Stimulated activated effector memory CD8-positive, alpha-beta T cell treated with anti-CD3 and anti-CD28 coated beads, Interleukin-12 subunit alpha, Interleukin-12 subunit beta, amount 100 ng/mL, for 72 hours (primary cell): Measurements from ENCODE around the gene EPHA10.
A peak's percentile ranks its signal among the peaks of the same experiment; 100 is the strongest.
"Not testable (repeated sequence)": the region's sequence is repeated elsewhere in the genome, so short reads cannot be mapped to it uniquely, and the experiment has no call there.

Experiments
- ATAC-seq: fragments of 150-1000 bp; cut with Tn5 transposase; 2 replicates; pipeline ENCODE4 v1.10.0; 2021
- DNase-seq, 2 donors: peaks; one replicate each; pipeline ENCODE4 v3.0.0; 2021 to 2022; ENCODE audit warnings: low spot score in 2 of 2
- H3K27ac Mint-ChIP-seq: one replicate; pipeline ENCODE4 v1.8.0; 2022; ENCODE audit warnings: mild to moderate bottlenecking, mixed read lengths
- H3K36me3 Mint-ChIP-seq: one replicate; pipeline ENCODE4 v1.8.0; 2022; ENCODE audit warnings: mild to moderate bottlenecking, mixed read lengths
- H3K4me1 Mint-ChIP-seq: one replicate; pipeline ENCODE4 v1.8.0; 2022; ENCODE audit warnings: mixed read lengths
- H3K4me3 Mint-ChIP-seq: one replicate; pipeline ENCODE4 v1.8.0; 2022; ENCODE audit warnings: mild to moderate bottlenecking, mixed read lengths
- H3K9me3 Mint-ChIP-seq: one replicate; pipeline ENCODE4 v1.8.0; 2022; ENCODE audit warnings: mixed read lengths

Gene EPHA10

DNA sequence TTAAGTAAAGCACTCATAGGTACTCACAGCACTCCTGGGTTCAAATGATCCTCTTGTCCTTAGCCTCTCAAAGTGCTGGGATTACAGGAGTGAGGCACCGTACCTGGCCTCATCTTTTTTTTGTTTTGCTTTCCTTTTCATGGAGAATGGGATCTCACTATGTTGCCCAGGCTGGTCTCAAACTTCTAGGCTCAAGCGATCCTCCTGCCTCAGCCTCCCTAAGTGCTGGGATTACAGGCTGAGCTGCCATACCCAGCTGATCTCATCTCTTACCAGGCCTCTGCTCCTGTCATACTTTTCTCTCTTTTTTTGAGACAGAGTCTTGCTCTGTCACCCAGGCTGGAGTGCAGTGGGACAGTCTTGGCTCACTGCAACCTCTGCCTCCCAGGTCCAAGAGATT lies 77.2 kb downstream of the EPHA10 start:
- H3K9me3 Mint-ChIP-seq, H3K27ac Mint-ChIP-seq, DNase-seq, ATAC-seq: not testable (repeated sequence)
- Mint-ChIP-seq H3K4me1 (peaks cover 34% of the 10 kb centered on the region), H3K36me3 (peaks cover 88% of the 10 kb centered on the region), H3K4me3 (peak overlapping the region; percentile 95)

DNA sequence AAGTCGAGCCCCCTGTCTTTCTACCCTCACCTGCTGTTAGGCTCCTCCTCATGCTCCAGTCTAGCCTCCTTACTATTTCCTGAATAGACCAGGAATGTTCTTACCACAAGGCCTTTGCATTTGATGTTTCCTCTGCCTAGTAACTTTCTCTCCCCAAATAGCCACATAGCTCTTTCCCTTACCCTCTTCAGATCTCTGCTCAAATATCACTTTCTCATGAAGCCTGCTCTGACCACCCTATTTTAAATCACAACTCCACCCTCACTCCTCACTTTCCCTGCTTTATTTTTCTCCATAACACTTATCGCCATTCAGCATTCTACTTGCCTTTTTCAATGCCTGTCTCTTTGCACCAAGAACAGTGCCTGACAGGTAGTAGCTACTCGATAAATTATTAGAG lies 79.2 kb downstream of the EPHA10 start:
- no peak for DNase-seq
- ATAC-seq = no peak
- peaks cover 97% of the 10 kb centered on the region for H3K36me3 Mint-ChIP-seq
- H3K9me3 Mint-ChIP-seq = no peaks in the 10 kb centered on the region
- H3K4me3 Mint-ChIP-seq = no peak overlapping the region
- H3K4me1 Mint-ChIP-seq = peaks cover 20% of the 10 kb centered on the region
- H3K27ac Mint-ChIP-seq = no peak overlapping the region

DNA sequence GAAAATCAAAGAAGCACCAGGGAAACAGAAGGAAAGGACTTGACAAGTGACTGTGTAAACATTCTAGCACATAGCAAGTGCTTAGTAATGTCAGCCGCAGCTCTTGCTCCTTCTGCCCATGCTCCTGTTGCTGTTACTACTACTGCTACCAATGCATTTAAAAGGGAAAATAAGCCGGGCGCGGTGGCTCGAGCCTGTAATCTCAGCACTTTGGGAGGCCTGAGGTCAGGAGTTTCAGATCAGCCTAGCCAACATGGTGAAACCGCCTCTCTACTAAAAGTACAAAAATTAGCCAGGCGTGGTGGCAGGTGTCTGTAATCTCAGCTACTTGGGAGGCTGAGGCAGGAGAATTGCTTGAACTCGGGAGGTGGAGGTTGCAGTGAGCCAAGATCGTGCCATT lies 80.7 kb downstream of the EPHA10 start:
- not testable (repeated sequence) for DNase-seq, H3K9me3 Mint-ChIP-seq, H3K4me3 Mint-ChIP-seq, ATAC-seq, H3K4me1 Mint-ChIP-seq
- Mint-ChIP-seq H3K36me3 (peaks cover 89% of the 10 kb centered on the region), H3K27ac (peak overlapping the region; percentile 43)

DNA sequence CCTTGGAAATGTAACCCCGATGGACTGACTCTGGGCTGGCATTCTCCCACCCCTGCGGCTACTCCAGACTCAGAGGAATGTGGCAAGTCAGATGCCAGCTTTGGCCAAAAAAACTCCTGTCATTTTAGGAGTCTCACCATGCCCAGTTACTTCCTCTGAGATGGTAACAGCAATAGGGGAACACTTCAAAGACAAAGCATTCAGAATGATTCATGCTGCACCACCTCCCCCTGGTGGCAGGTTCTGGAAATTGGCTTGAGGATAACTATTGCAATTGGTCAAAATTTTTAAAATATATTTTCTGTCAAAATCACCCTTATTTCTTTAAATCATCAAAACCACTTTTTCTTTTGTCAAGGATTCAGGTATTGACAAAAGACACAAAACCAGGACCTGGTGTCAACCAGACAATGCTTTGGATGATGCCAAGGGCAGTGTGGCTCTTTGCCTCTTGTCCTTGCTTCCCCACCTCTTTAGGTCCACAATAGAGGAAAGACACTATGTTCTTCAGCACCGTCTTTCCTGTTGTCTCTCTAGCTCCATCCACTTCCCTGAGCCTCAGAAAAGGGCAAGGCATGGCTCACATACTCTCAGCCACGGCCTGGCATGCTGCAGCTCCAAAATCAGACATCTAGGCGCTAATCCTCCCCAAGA lies 82.5 kb downstream of the EPHA10 start:
- no peak overlapping the region for H3K27ac Mint-ChIP-seq
- ATAC-seq = peak; percentile 65
- no peaks in the 10 kb centered on the region for H3K4me1 Mint-ChIP-seq
- H3K36me3 Mint-ChIP-seq = peaks cover 74% of the 10 kb centered on the region
- peak; percentile 68 to 84 for DNase-seq
- H3K9me3 Mint-ChIP-seq = no peaks in the 10 kb centered on the region
- no peak overlapping the region for H3K4me3 Mint-ChIP-seq

DNA sequence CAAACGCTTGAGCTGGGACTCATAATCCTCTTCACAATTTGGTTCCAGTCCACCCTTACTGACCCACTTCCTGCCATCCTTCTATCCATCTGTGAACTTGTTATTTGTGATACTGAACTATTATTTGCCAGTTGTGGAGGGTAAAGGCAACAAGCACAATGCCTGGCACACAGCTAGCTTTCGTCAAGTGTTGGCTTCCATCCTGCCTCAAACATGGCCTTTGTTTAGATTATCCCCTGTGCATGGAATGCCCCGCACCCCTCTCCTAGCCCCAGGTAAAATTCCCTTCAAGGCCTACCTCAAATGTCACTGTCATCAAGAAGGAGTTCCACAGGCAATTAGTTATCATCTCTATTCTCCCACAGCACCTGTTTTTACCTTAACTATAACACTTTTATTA lies 84.0 kb downstream of the EPHA10 start:
- Mint-ChIP-seq H3K9me3 (no peaks in the 10 kb centered on the region), H3K4me1 (no peaks in the 10 kb centered on the region), H3K27ac (no peak overlapping the region), H3K4me3 (no peak overlapping the region), H3K36me3 (peaks cover 59% of the 10 kb centered on the region)
- ATAC-seq = no peak
- no peak for DNase-seq

DNA sequence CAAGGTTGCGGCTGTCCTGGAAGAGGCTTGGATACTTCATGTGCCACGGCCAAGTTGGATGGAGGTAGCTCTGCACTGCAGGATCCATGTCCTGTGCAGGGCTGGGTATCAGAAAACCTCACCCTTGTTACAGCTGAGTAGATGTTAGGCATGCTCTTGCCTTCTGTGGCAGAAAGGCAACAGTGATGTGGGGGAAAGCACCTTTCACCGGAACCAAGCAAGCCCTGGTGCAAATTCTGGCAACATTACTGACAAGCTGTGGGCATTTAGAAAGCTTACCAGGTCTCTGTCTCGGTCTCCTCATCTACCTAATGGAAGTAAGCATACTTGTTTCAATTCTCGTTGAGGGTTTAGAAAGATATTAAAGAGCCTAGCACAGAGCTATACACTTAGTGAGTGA lies 87.1 kb downstream of the EPHA10 start:
- ATAC-seq (no peak), DNase-seq (no peak)
- no peaks in the 10 kb centered on the region for H3K9me3 Mint-ChIP-seq
- peaks cover 28% of the 10 kb centered on the region for H3K36me3 Mint-ChIP-seq
- peaks cover 9% of the 10 kb centered on the region for H3K4me1 Mint-ChIP-seq
- no peak overlapping the region for H3K27ac Mint-ChIP-seq
- no peak overlapping the region for H3K4me3 Mint-ChIP-seq

DNA sequence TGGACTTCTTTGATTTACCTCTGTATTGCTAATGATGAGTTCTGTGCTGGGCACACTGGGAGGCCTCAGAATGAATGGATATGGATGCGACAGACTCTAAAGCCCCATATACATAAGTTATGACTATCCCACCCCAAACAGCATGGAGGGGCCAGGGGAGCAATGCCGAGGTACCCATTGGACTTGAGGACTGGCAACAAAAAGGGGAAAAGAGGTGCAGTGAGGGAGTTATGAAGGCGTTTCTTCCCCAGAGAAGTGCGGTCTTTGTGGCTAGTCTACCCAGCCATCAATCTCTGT lies 87.8 kb downstream of the EPHA10 start:
- Mint-ChIP-seq H3K4me3 (no peak overlapping the region), H3K9me3 (no peaks in the 10 kb centered on the region), H3K36me3 (peaks cover 21% of the 10 kb centered on the region), H3K4me1 (peaks cover 9% of the 10 kb centered on the region), H3K27ac (no peak overlapping the region)
- DNase-seq (no peak), ATAC-seq (no peak)

DNA sequence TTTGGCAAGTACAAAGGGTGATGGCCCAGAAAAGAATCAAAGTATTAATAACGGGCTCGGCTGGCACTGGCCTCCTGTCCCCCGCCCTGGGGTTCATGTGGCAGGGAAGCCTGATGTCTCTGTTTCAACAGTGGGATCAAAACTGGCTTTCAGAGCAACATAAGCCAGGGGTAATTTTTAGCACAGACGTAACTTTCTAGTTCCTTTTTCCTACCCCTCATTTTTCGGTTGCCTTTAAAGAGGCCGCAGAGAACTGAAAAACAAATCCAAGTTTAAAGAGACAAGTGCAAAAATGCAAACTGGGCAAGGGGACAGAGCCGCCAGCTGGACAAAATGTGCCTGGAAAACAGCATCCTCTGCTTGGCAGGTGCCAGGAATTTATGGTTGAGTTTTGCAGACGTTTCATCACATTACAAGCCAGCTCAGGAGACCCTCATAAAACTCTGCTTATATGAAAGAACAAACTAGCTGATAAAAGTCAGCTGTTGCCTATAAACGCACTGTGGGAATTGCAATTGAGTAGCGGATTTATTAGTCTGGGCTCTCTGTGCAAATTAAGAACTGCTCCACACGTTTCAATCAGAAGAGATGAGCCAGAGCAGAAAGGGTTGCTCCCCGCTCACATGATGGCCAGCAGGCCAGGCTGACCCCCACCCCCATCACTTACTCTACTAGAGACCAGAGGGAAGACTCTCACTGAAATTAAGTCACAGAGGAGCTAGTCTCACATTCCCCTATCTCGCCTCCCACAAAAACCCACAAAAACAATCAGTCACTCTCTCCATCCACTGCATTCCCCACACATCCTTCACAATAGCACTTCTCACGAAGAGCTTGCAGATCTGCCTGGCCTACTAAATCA lies 88.4 kb downstream of the EPHA10 start:
- ATAC-seq (no peak), DNase-seq (no peak)
- Mint-ChIP-seq H3K4me3 (no peak overlapping the region), H3K9me3 (no peaks in the 10 kb centered on the region), H3K27ac (no peak overlapping the region), H3K36me3 (peaks cover 15% of the 10 kb centered on the region), H3K4me1 (peaks cover 9% of the 10 kb centered on the region)

DNA sequence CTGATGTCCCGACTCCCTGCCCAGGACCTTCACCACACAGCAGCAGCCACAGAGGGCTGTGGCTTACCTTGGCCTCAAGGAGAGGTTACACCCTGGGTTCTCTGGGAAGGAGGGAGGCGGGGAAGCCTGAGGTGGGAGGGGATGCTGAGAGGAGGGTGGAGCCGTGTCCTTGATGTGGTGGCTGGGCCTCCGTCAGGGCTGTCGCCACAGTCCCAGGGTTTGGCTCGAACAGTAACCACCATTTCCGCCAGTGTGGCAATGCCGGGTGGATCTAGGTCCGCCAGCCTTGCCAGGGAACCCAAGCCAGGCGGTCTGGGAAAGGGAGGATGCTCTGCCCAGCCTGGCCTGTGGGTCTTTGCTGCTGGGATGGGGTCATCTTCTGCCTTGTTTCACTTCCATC lies 91.0 kb downstream of the EPHA10 start:
- H3K9me3 Mint-ChIP-seq = no peaks in the 10 kb centered on the region
- H3K36me3 Mint-ChIP-seq = no peaks in the 10 kb centered on the region
- peak; percentile 82 for ATAC-seq
- peaks cover 9% of the 10 kb centered on the region for H3K4me1 Mint-ChIP-seq
- peak overlapping the region; percentile 61 for H3K27ac Mint-ChIP-seq
- peak; percentile 14 to 52 for DNase-seq
- H3K4me3 Mint-ChIP-seq = peak overlapping the region; percentile 48

DNA sequence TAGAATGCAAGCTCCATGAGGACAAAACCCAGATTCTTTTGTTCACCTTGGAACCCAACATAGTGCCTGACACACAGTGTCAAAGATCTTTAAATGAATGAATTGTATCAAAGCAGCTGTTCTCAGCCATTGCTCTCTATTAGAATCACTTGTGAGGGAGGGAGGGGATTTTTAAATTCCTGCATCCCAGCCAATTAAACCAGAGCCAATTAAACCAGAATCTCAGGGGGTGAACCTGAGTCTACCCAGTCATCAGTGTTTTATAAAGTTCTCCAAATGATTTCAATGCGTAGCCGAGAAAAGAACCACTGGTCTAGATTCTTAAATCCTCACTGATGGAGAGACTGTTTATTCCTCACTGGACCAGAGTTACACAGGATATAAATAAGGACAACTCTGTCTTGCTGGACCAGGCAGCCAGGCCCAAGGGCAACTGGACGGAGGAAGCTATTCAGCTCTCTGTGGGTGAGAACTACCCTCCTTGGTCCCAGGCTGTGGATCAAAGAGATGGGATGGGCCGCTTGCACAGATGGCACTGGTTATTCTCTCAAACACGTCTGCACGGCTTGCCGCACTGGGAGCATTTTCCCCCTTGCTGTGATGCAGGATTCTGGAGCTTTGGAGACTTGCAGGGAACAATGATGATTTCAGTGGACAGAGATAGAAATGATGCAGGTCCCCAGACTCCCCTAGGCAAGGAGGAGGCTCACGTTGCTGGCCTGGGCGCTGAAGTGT lies 92.6 kb downstream of the EPHA10 start:
- DNase-seq (no peak), ATAC-seq (no peak)
- Mint-ChIP-seq H3K4me1 (peaks cover 9% of the 10 kb centered on the region), H3K9me3 (no peaks in the 10 kb centered on the region), H3K27ac (no peak overlapping the region), H3K36me3 (no peaks in the 10 kb centered on the region), H3K4me3 (no peak overlapping the region)

DNA sequence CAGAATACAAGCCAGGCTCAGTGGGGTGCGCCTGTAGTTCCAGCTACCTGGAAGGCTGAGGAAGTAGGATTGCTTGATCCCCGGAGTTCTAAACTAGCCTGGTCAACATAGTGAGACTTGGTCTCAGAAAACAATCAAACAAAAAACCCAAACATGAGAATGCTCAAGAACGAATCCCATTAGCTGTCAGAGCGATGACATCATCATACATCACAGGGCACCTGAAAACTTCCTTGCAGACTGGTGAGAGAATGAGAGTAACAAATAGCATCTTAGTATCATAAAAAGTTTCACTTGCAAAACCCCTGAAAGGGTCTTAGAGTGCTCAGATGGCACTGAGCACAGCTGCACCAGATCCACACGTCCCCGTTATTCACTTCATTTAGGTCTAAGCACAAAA lies 93.7 kb downstream of the EPHA10 start:
- ATAC-seq = no peak
- Mint-ChIP-seq H3K9me3 (no peaks in the 10 kb centered on the region), H3K27ac (no peak overlapping the region), H3K4me3 (no peak overlapping the region), H3K4me1 (peaks cover 9% of the 10 kb centered on the region), H3K36me3 (no peaks in the 10 kb centered on the region)
- DNase-seq = no peak

DNA sequence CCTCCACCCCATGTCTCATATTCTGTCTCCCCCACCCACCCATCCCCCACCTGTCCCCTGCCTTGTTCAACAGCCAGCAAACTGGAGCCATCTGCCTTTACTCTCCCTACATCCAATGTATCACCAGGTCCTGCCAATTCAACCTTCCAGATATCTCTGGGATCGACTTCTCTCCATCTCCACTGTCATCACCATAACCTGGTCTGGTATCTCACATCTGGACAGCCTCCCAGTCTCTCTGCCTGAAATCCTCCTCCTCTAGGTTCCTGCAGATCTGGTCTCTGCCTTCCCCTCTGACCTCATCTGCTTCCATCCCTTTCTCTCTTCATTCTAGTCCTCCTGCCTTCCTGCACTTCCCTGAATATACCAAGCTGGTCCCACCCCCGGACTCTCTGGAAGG lies 94.8 kb downstream of the EPHA10 start:
- H3K9me3 Mint-ChIP-seq = no peaks in the 10 kb centered on the region
- no peak overlapping the region for H3K4me3 Mint-ChIP-seq
- H3K27ac Mint-ChIP-seq = no peak overlapping the region
- no peak for ATAC-seq
- DNase-seq = no peak
- no peaks in the 10 kb centered on the region for H3K36me3 Mint-ChIP-seq
- H3K4me1 Mint-ChIP-seq = peaks cover 9% of the 10 kb centered on the region

DNA sequence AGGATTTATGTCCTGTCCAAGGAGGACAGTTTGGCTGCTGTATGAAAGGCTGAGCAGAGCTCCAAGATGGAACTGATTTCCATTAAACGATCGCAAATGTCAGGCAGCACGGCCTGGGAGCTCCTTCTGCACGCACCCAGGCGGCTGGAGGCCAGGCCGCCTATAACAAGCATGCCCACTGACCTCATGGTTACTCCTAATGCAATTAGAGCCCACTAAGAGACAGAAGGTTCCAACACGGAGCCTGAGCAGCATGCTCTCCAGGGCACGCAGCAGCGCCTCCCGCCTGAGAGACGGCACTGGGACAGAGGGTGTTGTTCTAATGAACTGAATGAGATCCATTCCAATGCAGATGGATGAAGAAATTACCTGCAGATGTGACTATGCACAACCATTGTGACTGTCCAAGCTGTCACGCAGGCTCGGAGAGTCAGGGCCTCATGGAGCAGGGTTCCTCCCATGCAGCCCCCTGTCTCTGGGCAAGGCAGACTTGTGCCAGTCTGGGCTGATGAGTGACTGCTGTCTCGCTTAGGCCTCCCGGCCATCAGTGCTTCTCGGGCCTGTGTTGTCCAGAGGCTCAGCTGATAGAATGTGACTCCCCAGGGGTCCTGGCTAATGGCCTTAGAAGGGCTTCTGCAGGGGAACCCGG lies 97.8 kb downstream of the EPHA10 start:
- H3K4me1 Mint-ChIP-seq = no peaks in the 10 kb centered on the region
- H3K9me3 Mint-ChIP-seq = no peaks in the 10 kb centered on the region
- no peak overlapping the region for H3K27ac Mint-ChIP-seq
- no peaks in the 10 kb centered on the region for H3K36me3 Mint-ChIP-seq
- ATAC-seq (no peak), DNase-seq (no peak)
- no peak overlapping the region for H3K4me3 Mint-ChIP-seq

DNA sequence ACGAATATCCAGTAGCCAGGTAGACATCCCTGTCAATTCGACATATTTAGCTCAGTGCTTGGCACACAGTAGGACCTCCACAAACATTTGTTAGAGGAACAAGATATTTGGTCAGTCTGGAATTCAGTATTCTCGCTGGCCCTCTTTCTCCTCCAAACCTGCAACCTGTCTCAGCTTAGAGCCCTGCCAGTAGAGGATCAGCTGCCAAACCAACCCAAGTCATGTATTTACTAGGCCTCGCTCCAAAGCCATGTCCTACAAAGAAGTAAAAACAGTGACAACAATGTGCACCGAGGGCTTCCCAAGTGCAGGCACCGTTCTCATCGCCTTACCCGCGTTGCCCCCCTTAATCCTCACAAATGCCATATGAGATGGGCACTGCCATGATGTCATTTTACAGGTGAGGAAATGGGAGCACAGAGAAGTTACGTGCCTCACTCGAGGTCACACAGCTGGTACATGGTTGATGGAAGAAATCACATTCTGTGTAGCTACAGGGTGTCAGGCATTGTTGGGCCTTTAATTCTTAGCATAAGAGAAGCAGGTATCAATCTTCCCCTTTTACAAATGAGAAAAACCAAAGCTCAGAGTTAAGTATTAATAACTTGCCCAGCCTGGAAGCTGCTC lies 98.6 kb downstream of the EPHA10 start:
- no peaks in the 10 kb centered on the region for H3K4me1 Mint-ChIP-seq

More for the DNA sequence above, 98.6 kb downstream of the EPHA10 start:
- H3K36me3 Mint-ChIP-seq = no peaks in the 10 kb centered on the region
- no peak for DNase-seq
- no peak overlapping the region for H3K27ac Mint-ChIP-seq
- ATAC-seq = no peak
- no peaks in the 10 kb centered on the region for H3K9me3 Mint-ChIP-seq
- H3K4me3 Mint-ChIP-seq = no peak overlapping the region
